Measurements from ENCODE around the gene LARP1. TPM values are rescaled to one million over a fixed set of nuclear protein-coding genes. Genes with fewer than 3 reads are reported as not detected.

LARP1 gene
- total and polyA plus RNA-seq, 10 of the 15 experiments (the other 5 are each of a cell fraction or from before 2014, with no cell fraction given): 22.6 to 227 (median 60.8) TPM

DNA sequence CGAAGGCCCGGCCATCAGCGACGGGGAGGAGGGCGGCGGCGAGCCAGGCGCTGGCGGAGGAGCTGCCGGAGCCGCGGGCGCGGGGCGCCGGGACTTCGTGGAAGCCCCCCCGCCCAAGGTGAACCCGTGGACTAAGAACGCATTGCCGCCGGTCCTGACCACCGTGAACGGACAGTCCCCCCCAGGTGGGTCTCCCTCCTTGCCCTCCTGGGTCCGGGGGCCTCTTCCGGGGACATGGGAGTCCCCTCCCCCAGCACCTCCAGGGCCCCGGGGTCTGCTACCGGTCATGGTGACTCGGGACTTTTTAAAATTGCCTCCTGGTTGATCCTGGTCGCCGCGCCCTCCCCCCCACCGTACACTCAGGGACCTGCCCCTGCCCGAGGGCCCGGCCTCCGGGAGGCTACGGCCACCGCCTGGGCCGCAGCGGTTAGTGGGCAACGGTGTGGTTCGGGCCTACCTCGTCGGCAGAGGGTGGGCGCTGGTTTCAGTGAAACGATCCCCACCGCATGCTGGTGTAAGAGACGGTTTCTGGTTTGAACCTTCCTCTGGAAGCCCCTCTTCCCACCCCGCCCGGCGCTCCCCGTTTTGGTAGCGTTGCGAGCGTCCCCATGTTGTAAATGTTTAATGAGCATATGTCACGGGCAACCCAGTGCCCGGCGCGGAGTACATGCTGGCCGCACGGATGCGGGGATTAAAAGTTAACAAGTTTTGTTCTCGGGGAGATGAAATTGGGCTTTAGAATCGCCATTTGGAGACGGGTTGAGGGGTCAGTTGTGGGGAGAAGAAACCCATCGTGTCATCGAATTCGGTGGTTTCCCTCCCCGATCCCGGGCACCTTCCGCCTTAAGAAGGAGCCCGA lies 1.1 kb downstream of the LARP1 start (continued):
- TF ChIP-seq, protein P1, sequence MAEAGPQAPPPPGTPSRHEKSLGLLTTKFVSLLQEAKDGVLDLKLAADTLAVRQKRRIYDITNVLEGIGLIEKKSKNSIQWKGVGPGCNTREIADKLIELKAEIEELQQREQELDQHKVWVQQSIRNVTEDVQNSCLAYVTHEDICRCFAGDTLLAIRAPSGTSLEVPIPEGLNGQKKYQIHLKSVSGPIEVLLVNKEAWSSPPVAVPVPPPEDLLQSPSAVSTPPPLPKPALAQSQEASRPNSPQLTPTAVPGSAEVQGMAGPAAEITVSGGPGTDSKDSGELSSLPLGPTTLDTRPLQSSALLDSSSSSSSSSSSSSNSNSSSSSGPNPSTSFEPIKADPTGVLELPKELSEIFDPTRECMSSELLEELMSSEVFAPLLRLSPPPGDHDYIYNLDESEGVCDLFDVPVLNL (IDR thresholded peaks at IDR 0.05; ENCODE audit: low read depth, low read length): no peak
- no peak for TF ChIP-seq SPI1 (IDR thresholded peaks at IDR 0.05; ENCODE audit: borderline replicate concordance, insufficient read depth, low read depth, low read length)
- no peak for TF ChIP-seq CHD2 (IDR thresholded peaks at IDR 0.05; ENCODE audit: borderline replicate concordance, low read depth, low read length)
- no peak for TF ChIP-seq NR2C1 (IDR thresholded peaks at IDR 0.05)
- TF ChIP-seq SUPT20H (IDR thresholded peaks at IDR 0.05; ENCODE audit: borderline replicate concordance, control insufficient read depth, low read depth, low read length): no peak
- TF ChIP-seq GABPA (IDR thresholded peaks at IDR 0.05; ENCODE audit: low read depth): no peak
- TF ChIP-seq CEBPB (IDR thresholded peaks at IDR 0.05; ENCODE audit: borderline replicate concordance in 1 of 2, low read depth in 2 of 2, low read length in 2 of 2): no peak
- no peak for TF ChIP-seq PAX8 (IDR thresholded peaks at IDR 0.05)
- peak in 1 of 2 experiments; percentile 3; a peak in 1 of 4 replicates for TF ChIP-seq BHLHE40 (IDR thresholded peaks at IDR 0.05; ENCODE audit: borderline replicate concordance in 1 of 2, low read depth in 2 of 2, low read length in 1 of 2)
- TF ChIP-seq, protein P2, sequence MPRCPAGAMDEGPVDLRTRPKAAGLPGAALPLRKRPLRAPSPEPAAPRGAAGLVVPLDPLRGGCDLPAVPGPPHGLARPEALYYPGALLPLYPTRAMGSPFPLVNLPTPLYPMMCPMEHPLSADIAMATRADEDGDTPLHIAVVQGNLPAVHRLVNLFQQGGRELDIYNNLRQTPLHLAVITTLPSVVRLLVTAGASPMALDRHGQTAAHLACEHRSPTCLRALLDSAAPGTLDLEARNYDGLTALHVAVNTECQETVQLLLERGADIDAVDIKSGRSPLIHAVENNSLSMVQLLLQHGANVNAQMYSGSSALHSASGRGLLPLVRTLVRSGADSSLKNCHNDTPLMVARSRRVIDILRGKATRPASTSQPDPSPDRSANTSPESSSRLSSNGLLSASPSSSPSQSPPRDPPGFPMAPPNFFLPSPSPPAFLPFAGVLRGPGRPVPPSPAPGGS (IDR thresholded peaks at IDR 0.05; ENCODE audit: borderline replicate concordance, insufficient read depth, low read depth, low read length, poor library complexity, severe bottlenecking): no peak
- no peak for TF ChIP-seq SMAD5 (IDR thresholded peaks at IDR 0.05; ENCODE audit: low read depth)
- TF ChIP-seq FOXM1 (IDR thresholded peaks at IDR 0.05; ENCODE audit: low read depth, low read length): no peak
- TF ChIP-seq TBL1XR1 (IDR thresholded peaks at IDR 0.05; ENCODE audit: low read depth, low read length): no peak
- TF ChIP-seq, protein P3, sequence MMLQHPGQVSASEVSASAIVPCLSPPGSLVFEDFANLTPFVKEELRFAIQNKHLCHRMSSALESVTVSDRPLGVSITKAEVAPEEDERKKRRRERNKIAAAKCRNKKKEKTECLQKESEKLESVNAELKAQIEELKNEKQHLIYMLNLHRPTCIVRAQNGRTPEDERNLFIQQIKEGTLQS (IDR thresholded peaks at IDR 0.05; ENCODE audit: borderline replicate concordance, extremely low read depth, low read depth, low read length): no peak
- TF ChIP-seq, protein P4, sequence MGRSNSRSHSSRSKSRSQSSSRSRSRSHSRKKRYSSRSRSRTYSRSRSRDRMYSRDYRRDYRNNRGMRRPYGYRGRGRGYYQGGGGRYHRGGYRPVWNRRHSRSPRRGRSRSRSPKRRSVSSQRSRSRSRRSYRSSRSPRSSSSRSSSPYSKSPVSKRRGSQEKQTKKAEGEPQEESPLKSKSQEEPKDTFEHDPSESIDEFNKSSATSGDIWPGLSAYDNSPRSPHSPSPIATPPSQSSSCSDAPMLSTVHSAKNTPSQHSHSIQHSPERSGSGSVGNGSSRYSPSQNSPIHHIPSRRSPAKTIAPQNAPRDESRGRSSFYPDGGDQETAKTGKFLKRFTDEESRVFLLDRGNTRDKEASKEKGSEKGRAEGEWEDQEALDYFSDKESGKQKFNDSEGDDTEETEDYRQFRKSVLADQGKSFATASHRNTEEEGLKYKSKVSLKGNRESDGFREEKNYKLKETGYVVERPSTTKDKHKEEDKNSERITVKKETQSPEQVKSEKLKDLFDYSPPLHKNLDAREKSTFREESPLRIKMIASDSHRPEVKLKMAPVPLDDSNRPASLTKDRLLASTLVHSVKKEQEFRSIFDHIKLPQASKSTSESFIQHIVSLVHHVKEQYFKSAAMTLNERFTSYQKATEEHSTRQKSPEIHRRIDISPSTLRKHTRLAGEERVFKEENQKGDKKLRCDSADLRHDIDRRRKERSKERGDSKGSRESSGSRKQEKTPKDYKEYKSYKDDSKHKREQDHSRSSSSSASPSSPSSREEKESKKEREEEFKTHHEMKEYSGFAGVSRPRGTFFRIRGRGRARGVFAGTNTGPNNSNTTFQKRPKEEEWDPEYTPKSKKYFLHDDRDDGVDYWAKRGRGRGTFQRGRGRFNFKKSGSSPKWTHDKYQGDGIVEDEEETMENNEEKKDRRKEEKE (IDR thresholded peaks at IDR 0.05): no peak
- no peak for TF ChIP-seq ZNF622 (IDR thresholded peaks at IDR 0.05)

Measured in GM12878 (cell line).